A172 (cell line): ENCODE measurements around the gene MMP14. TPM values are rescaled to one million over a fixed set of nuclear protein-coding genes. Genes with fewer than 3 reads are reported as not detected.
"Not testable (repeated sequence)": the region's sequence is repeated elsewhere in the genome, so short reads cannot be mapped to it uniquely, and the experiment has no call there.

Experiments
- DNase-seq: peaks from one replicate; pipeline ENCODE4 v3.0.0-alpha.2; 2015; ENCODE audit warnings: low spot score
- total RNA-seq: library from RNA; depleted of rRNA; stranded (reverse); fragments of >200 nt; shearing (Covaris generic); gene quantifications from 2 replicates; pipeline ENCODE4 v1.2.3, GENCODE V29; 2014

MMP14 gene
- total RNA-seq, 1 experiment from 2014 or later, result 82.4 TPM

GRCh38 chr14:22841769-22842168 is 5.4 kb downstream of the MMP14 start:
- DNase-seq, result no peak

- no peak for DNase-seq
Measured at GRCh38 chr14:22842211-22843122, 6.1 kb downstream of the MMP14 start.

GRCh38 chr14:22843123-22843925 is 6.9 kb downstream of the MMP14 start:
- no peak for DNase-seq

GRCh38 chr14:22844221-22845102 is 8.1 kb downstream of the MMP14 start:
- no peak for DNase-seq

- no peak for DNase-seq
Measured at GRCh38 chr14:22845103-22845394, 8.7 kb downstream of the MMP14 start.

- no peak for DNase-seq
Measured at GRCh38 chr14:22845821-22846625, 9.6 kb downstream of the MMP14 start.

- no peak for DNase-seq
Measured at GRCh38 chr14:22846811-22847307, 10.5 kb downstream of the MMP14 start.

- DNase-seq, result no peak
Measured at GRCh38 chr14:22847661-22848341, 11.4 kb downstream of the MMP14 start.

- DNase-seq, result no peak
Measured at GRCh38 chr14:22848351-22849164, 12.2 kb downstream of the MMP14 start.

- DNase-seq, result no peak
Measured at GRCh38 chr14:22849212-22849819, 12.9 kb downstream of the MMP14 start.

- DNase-seq, result peak; percentile 75
Measured at GRCh38 chr14:22850944-22851764, 14.8 kb downstream of the MMP14 start.

GRCh38 chr14:22852178-22852577 is 15.8 kb downstream of the MMP14 start:
- not testable (repeated sequence) for DNase-seq

GRCh38 chr14:22852599-22852939 is 16.2 kb downstream of the MMP14 start:
- no peak for DNase-seq

- DNase-seq, result peak; percentile 55
Measured at GRCh38 chr14:22852940-22853767, 16.8 kb downstream of the MMP14 start.

GRCh38 chr14:22854296-22854695 is 17.9 kb downstream of the MMP14 start:
- not testable (repeated sequence) for DNase-seq

- no peak for DNase-seq
Measured at GRCh38 chr14:22854963-22855724, 18.8 kb downstream of the MMP14 start.

- no peak for DNase-seq
Measured at GRCh38 chr14:22856428-22856827, 20.0 kb downstream of the MMP14 start.
